SJCRH30 (cell line): ENCODE results near the gene PRKN. TPM values are rescaled to one million over a fixed set of nuclear protein-coding genes. Genes with fewer than 3 reads are reported as not detected.
A peak's percentile ranks its signal among the peaks of the same experiment; 100 is the strongest.

Source experiments
- DNase-seq, 2 experiments: peaks; one replicate each; pipeline ENCODE4 v3.0.0-alpha.2; 2015 to 2020
- H3K27ac ChIP-seq: fragments of 250-450 bp; sonication (Bioruptor Pico); 2 replicates; pipeline ENCODE4 v1.5.1; 2020; ENCODE audit warnings: mild to moderate bottlenecking, moderate library complexity
- H3K27me3 ChIP-seq: fragments of 250-450 bp; sonication (Bioruptor Pico); 2 replicates; pipeline ENCODE4 v1.5.1; 2020; ENCODE audit warnings: mild to moderate bottlenecking, moderate library complexity
- H3K36me3 ChIP-seq: fragments of 250-450 bp; sonication (Bioruptor Pico); 2 replicates; pipeline ENCODE4 v1.5.1; 2020; ENCODE audit warnings: mild to moderate bottlenecking, moderate library complexity
- H3K4me1 ChIP-seq: fragments of 250-450 bp; sonication (Bioruptor Pico); 2 replicates; pipeline ENCODE4 v1.5.1; 2020; ENCODE audit warnings: mild to moderate bottlenecking, moderate library complexity
- H3K4me3 ChIP-seq: fragments of 250-450 bp; sonication (Bioruptor Pico); 2 replicates; pipeline ENCODE4 v1.5.1; 2020; ENCODE audit warnings: mild to moderate bottlenecking, moderate library complexity
- H3K9me3 ChIP-seq: fragments of 250-450 bp; sonication (Bioruptor Pico); replicated peaks from 2 replicates; pipeline ENCODE4 v1.5.1; 2020; ENCODE audit warnings: mild to moderate bottlenecking, moderate library complexity
- total RNA-seq: library from RNA; depleted of rRNA; stranded (reverse); fragments of >200 nt; shearing (Covaris generic); gene quantifications from 2 replicates; pipeline ENCODE4 v1.2.3, GENCODE V29; 2014

The PRKN gene
- total RNA-seq, 1 experiment from 2014 or later, result not detected

- Histone ChIP-seq H3K27me3 (peaks cover 14% of the 10 kb centered on the region; the same call in 1 of the 2 replicates), H3K27ac (no peak overlapping the region), H3K4me1 (no peaks in the 10 kb centered on the region), H3K9me3 (no peaks in the 10 kb centered on the region), H3K4me3 (no peak overlapping the region), H3K36me3 (no peaks in the 10 kb centered on the region)
- no peak for DNase-seq
Observed at GRCh38 chr6:161847628-161848027, 879.9 kb downstream of the PRKN start.

GRCh38 chr6:161844804-161845203, 882.8 kb downstream of the PRKN start:
- Histone ChIP-seq H3K36me3 (no peaks in the 10 kb centered on the region), H3K4me3 (no peak overlapping the region), H3K27ac (no peak overlapping the region)

DNA sequence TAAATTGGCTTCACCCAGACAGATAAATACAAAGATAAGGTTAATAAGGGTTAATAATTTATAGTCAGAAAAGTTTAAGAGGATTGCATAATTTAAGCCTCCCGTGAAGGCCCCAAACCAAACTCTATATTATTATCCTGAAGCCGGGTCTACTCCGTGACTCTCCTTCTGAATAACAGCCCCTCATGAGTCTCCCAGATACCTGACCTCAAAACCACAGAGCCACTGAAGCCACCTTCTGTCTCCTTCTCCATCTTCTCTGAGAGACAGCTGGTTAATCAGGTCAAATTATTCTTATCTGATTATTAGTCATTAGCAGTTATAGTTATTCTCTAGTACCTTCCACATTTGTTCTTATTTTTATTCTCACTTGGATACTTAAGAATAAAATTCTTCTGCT, 884.5 kb downstream of the PRKN start:
- peaks cover 19% of the 10 kb centered on the region for H3K27me3 ChIP-seq
- no peak for DNase-seq
- no peaks in the 10 kb centered on the region for H3K4me1 ChIP-seq
- no peaks in the 10 kb centered on the region for H3K36me3 ChIP-seq
- H3K4me3 ChIP-seq, result no peak overlapping the region
- H3K9me3 ChIP-seq, result no peaks in the 10 kb centered on the region
- H3K27ac ChIP-seq, result no peak overlapping the region

More at GRCh38 chr6:161844804-161845203, 882.8 kb downstream of the PRKN start:
- Histone ChIP-seq H3K4me1 (no peaks in the 10 kb centered on the region), H3K9me3 (no peaks in the 10 kb centered on the region), H3K27me3 (peaks cover 16% of the 10 kb centered on the region)
- no peak for DNase-seq

GRCh38 chr6:161840380-161840779, 887.2 kb downstream of the PRKN start:
- DNase-seq, result no peak
- peaks cover 20% of the 10 kb centered on the region for H3K27me3 ChIP-seq
- no peak overlapping the region for H3K27ac ChIP-seq
- no peaks in the 10 kb centered on the region for H3K36me3 ChIP-seq
- H3K9me3 ChIP-seq, result no peaks in the 10 kb centered on the region
- H3K4me3 ChIP-seq, result no peak overlapping the region
- H3K4me1 ChIP-seq, result no peaks in the 10 kb centered on the region

GRCh38 chr6:161838306-161839035, 889.1 kb downstream of the PRKN start:
- Histone ChIP-seq H3K27me3 (peaks cover 20% of the 10 kb centered on the region), H3K9me3 (no peaks in the 10 kb centered on the region), H3K27ac (no peak overlapping the region), H3K4me3 (no peak overlapping the region), H3K36me3 (no peaks in the 10 kb centered on the region), H3K4me1 (no peaks in the 10 kb centered on the region)
- DNase-seq, result no peak

DNA sequence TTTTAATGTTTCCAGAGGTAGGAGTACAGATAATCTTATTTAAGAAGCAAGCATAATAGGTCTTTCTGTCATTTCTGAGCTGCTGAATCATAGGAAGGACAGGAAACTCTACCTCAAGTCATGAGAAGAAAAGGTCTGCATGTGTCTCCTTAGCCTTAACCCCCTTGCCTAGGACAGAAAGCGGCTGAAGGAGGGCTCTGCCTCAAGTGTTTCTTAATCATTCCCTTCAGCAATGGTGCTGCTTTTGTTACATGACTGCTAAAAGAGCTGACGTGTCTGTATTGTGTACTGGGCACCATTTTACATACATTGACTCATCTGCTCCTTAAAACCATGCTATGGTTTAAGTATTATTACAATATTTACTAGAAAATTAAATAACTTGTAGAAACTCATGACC, 889.7 kb downstream of the PRKN start:
- Histone ChIP-seq H3K4me1 (no peaks in the 10 kb centered on the region), H3K9me3 (no peaks in the 10 kb centered on the region), H3K27ac (no peak overlapping the region), H3K36me3 (no peaks in the 10 kb centered on the region), H3K4me3 (no peak overlapping the region), H3K27me3 (peaks cover 18% of the 10 kb centered on the region)
- no peak for DNase-seq

DNA sequence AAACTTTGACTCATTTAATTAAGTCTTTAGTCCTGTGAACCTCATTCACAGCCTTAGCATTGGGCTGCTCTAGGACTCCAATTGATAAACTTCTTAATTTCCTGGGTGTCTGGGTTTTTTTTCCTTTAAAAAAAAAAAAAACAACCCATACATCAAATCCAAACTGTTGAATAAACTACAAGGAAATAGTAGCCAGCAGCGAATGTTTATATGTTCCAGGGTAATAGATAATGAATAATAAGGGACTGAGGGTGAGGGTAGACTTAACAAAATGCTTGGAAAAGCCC, 890.2 kb downstream of the PRKN start:
- Histone ChIP-seq H3K4me3 (no peak overlapping the region), H3K27me3 (peaks cover 18% of the 10 kb centered on the region), H3K9me3 (no peaks in the 10 kb centered on the region), H3K27ac (no peak overlapping the region), H3K4me1 (no peaks in the 10 kb centered on the region), H3K36me3 (no peaks in the 10 kb centered on the region)
- DNase-seq, result no peak

- Histone ChIP-seq H3K4me1 (no peaks in the 10 kb centered on the region), H3K27me3 (peaks cover 18% of the 10 kb centered on the region), H3K4me3 (no peak overlapping the region), H3K27ac (no peak overlapping the region), H3K9me3 (no peaks in the 10 kb centered on the region), H3K36me3 (no peaks in the 10 kb centered on the region)
- no peak for DNase-seq
Observed at GRCh38 chr6:161836643-161837448, 890.7 kb downstream of the PRKN start.

GRCh38 chr6:161835500-161836215, 891.9 kb downstream of the PRKN start:
- H3K36me3 ChIP-seq, result no peaks in the 10 kb centered on the region
- no peak overlapping the region for H3K4me3 ChIP-seq
- H3K4me1 ChIP-seq, result no peaks in the 10 kb centered on the region
- no peaks in the 10 kb centered on the region for H3K9me3 ChIP-seq
- H3K27ac ChIP-seq, result no peak overlapping the region
- peak in 1 of 2 experiments; percentile 33 for DNase-seq
- H3K27me3 ChIP-seq, result peaks cover 18% of the 10 kb centered on the region

GRCh38 chr6:161834426-161834825, 893.1 kb downstream of the PRKN start:
- Histone ChIP-seq H3K36me3 (no peaks in the 10 kb centered on the region), H3K27ac (no peak overlapping the region), H3K27me3 (peaks cover 13% of the 10 kb centered on the region), H3K9me3 (no peaks in the 10 kb centered on the region), H3K4me3 (no peak overlapping the region), H3K4me1 (no peaks in the 10 kb centered on the region)
- DNase-seq, result no peak

GRCh38 chr6:161833099-161833860, 894.3 kb downstream of the PRKN start:
- H3K4me1 ChIP-seq, result no peaks in the 10 kb centered on the region
- no peak overlapping the region for H3K4me3 ChIP-seq
- H3K36me3 ChIP-seq, result no peaks in the 10 kb centered on the region
- peaks cover 13% of the 10 kb centered on the region for H3K27me3 ChIP-seq
- no peak for DNase-seq
- H3K9me3 ChIP-seq, result no peaks in the 10 kb centered on the region
- H3K27ac ChIP-seq, result no peak overlapping the region

GRCh38 chr6:161832622-161833021, 894.9 kb downstream of the PRKN start:
- DNase-seq, result no peak
- Histone ChIP-seq H3K36me3 (no peaks in the 10 kb centered on the region), H3K4me3 (no peak overlapping the region), H3K27me3 (peaks cover 10% of the 10 kb centered on the region), H3K4me1 (no peaks in the 10 kb centered on the region), H3K9me3 (no peaks in the 10 kb centered on the region), H3K27ac (no peak overlapping the region)

DNA sequence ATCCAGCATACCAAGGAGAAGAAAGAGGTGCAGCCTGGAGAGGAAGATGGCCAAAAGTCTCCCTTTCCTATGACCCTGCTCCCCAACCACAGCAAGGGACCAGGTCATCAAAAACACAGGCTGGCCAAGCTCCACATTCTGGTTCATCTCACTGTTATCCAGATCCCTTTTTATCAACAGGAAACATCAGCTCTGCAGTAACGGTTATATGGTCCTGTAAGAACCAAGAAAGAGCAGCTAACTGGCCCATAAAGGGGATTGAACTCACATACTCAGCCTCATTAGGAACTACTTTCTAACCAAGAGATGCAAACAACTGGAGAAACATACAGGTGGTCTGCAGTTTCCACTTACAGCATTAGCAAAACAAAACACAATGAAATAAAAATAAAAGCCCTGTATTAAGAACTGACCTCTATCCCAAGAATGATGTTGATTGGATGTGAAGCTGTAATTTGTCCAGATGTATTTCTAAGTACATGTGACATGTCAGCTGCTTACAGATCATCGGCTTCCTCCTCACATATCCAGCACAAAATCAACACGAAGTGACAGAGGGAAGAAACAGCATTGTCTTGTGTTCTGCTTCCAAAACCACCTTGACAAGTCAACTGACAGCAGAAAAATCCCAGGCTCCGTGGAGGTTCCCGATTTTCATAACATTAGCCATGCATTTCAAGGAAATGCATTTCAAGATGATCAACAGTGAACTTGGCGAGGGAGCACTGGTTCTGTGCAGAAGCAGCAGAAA, 896.5 kb downstream of the PRKN start:
- H3K9me3 ChIP-seq, result no peaks in the 10 kb centered on the region
- DNase-seq, result no peak
- H3K27me3 ChIP-seq, result peaks cover 9% of the 10 kb centered on the region
- no peak overlapping the region for H3K27ac ChIP-seq
- no peaks in the 10 kb centered on the region for H3K4me1 ChIP-seq
- no peak overlapping the region for H3K4me3 ChIP-seq
- H3K36me3 ChIP-seq, result no peaks in the 10 kb centered on the region

DNA sequence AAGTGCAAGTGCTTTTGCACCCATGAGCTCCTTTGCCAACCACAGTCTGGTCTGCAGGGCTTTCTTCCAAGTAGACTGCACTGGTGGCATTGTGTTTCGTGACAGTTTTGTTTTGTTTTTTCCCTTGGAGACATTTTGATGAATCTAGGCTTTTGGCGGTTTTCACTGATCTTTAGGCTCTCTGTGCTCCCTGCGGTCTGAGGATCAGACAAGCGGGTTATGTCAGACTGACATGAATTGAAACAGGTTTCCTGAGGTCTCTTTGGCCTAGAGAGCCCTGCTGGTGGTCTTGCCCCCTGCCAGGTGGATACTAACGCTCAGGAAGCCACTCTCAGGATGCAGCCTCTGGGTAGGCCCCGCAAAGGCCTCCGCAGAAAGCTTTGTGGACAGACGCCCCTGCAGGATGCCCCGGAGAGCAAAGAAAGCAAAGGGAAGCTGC, 898.3 kb downstream of the PRKN start:
- Histone ChIP-seq H3K27me3 (no peaks in the 10 kb centered on the region), H3K4me3 (no peak overlapping the region), H3K36me3 (no peaks in the 10 kb centered on the region), H3K27ac (no peak overlapping the region), H3K9me3 (no peaks in the 10 kb centered on the region), H3K4me1 (no peaks in the 10 kb centered on the region)
- no peak for DNase-seq
